Measurements from ENCODE around the gene EDDM13. TPM values are rescaled to one million over a fixed set of nuclear protein-coding genes. Genes with fewer than 3 reads are reported as not detected.
"Not testable (repeated sequence)": the region's sequence is repeated elsewhere in the genome, so short reads cannot be mapped to it uniquely, and the experiment has no call there.

The EDDM13 gene
- total RNA-seq, 1 experiment from 2014 or later, result not detected

DNA sequence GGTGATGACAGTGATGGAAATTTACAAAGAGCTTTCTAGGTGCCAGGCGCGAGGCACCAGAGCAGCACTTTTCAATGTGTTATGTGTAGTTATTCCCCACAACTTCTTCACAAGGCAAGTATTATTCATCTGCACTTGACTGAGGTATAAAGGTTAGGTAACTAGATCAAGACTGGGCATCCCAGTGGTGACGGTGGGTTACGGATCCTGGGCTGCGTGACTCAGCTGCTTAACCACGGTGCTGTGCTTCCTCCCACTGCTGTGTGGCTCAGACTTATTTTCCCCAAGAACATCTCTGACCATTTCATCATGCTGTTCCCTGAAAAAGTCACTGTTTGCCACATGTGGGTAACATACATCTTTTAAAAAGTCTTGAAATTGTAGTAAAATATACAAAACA lies 19.3 kb downstream of the EDDM13 start:
- no peak for DNase-seq (ENCODE audit: low spot score)
- in situ Hi-C loops (cut with HindIII; ENCODE audit: low sequenced_read_pairs), result no loop called here

DNA sequence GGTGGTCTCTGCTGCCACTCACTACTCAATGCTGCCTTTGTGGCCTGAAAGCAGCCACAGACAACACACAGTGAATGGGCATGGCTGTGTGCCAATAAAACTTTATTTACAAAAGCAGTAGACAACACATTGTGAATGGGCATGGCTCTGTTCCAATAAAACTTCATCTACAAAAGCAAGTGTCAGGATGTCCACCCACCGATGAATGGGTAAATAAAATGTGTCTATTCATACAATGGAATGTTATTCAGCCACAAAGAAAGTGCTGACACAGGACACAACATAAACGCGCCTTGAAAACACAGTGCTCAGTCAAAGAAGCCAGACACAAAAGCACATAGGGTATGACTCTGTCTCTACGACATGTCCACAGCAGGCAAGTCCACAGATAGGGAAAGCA lies 22.0 kb downstream of the EDDM13 start:
- DNase-seq (ENCODE audit: low spot score), result no peak
- in situ Hi-C loops (cut with HindIII; ENCODE audit: low sequenced_read_pairs), result no loop called here

DNA sequence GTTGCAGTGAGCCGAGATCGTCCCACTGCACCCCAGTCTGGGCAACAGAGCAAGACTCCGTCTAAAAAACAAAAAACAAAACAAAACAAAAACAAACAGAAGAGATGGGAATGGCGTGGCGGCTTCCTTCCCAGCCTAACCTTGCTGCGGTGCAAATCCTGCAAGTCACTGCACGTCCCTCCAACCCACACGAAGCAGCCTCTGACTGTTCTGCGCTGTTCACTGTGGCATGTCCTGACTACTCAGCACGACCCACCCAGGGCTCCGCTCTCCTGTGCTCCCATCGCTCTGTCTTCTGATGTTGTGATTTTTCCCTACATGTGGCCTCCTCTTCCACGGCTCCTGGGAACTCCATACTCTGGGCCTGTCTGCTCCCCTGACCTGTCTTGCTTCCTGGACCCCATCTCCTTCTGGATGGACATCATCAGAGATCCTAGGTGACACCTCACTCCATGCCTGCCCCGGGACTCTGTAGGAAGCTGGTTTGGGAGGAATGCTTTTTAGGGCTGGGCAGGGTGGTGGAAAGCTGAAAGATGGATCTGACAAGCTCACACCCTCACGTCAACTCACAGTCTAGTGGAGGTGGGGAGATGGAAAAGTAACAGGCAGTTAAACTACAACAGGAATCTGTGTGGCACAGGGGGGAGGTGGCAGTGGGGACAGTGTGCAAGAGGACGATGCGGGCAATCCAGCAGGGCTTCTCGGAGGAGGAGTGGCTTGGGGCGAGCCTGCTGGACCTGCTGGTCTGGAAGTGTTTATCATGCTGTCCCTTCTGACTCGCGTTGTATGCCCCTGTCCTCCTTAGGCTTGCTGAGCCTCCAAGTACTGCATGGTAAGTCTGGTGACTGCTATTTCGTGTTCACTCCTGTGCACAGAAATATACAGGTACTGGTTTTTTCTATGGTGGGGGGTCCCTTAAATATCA lies 23.2 kb downstream of the EDDM13 start:
- in situ Hi-C loops (cut with HindIII; ENCODE audit: low sequenced_read_pairs), result no loop called here
- no peak for DNase-seq (ENCODE audit: low spot score)

- in situ Hi-C loops (cut with HindIII; ENCODE audit: low sequenced_read_pairs), result no loop called here
- DNase-seq (ENCODE audit: low spot score), result no peak
These were observed 24.5 kb downstream of the EDDM13 start for GRCh38 chr19:56297010-56297409.

GRCh38 chr19:56299688-56300087 lies 27.1 kb downstream of the EDDM13 start:
- DNase-seq (ENCODE audit: low spot score), result no peak
- in situ Hi-C loops (cut with HindIII; ENCODE audit: low sequenced_read_pairs), result no loop called here

DNA sequence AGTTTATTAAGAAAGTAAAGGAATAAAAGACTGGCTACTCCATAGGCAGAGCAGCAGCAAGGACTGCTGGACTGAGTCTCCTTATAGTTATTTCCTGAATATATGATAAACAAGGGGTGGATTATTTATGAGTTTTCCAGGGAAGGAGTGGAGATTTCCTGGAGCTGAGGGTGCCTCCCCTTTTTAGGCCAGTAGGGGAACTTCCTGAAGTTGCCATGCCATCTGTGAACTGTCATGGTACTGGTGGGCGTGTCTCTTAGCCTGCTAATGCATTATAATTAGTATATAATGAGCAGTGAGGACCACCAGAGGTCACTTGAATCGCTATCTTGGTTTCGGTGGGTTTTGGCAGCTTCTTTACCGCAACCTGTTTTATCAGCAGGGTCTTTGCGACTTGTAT lies 28.6 kb downstream of the EDDM13 start:
- in situ Hi-C loops (cut with HindIII; ENCODE audit: low sequenced_read_pairs), result no loop called here
- DNase-seq (ENCODE audit: low spot score), result no peak

DNA sequence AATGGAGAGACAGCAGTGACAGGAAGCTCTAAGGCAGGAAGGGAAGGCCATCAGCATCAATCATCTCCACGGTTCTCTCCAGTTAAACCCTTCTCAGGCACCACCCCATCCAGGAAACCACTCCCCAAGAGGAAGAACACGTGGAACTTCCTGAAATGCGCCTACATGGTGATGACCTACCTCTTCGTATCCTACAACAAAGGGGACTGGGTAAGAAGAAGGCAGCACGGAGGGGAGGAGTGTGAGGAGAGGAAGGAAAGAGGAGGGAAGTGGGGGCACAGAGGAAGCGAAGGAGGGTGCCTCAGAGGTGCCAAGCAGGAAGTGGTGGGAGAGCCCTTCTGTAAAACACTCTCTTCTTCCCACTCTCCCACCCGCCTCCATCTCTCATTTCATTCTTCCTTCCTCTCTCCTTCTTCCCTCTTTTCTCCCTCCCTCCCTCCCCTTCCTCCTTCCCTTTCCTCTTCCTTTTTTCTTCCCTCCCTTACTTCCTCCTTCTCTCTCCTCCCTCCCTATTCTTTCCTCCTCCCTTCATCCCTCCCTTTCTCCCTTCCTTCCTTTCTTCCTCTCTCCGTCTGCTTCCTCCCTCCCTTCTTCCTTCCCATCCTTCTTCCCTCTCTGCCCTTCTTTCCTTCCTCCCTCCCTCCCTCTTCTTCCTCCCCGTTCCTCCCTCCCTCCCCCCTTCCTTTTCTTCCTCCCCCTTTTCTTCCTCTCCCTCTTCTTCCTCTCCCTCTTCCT lies 29.5 kb downstream of the EDDM13 start:
- in situ Hi-C loops (cut with HindIII; ENCODE audit: low sequenced_read_pairs), result no loop called here
- DNase-seq (ENCODE audit: low spot score), result no peak

GRCh38 chr19:56304243-56304642 lies 31.7 kb downstream of the EDDM13 start:
- in situ Hi-C loops (cut with HindIII; ENCODE audit: low sequenced_read_pairs), result no loop called here

DNA sequence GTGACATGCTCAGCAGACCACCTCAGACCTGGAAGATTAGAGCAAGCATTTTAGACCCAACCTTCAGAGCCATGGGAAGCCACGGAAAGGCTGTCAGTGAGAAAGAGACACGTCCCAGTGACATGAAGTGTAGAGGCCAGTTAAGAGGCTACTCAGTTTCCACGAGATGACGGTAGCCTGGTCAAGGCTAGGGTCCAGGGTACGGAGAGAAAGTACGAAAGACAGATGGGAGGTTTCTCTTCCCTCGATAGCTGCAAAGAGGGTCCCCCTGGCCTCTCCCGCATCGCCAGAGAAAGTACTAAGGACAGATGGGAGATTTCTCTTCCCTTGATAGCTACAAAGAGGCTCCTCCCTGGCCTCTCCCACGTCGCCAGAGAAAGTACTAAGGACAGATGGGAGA lies 33.5 kb downstream of the EDDM13 start:
- in situ Hi-C loops (cut with HindIII; ENCODE audit: low sequenced_read_pairs), result no loop called here
- DNase-seq (ENCODE audit: low spot score), result no peak

More at GRCh38 chr19:56304243-56304642, 31.7 kb downstream of the EDDM13 start:
- DNase-seq (ENCODE audit: low spot score), result no peak

DNA sequence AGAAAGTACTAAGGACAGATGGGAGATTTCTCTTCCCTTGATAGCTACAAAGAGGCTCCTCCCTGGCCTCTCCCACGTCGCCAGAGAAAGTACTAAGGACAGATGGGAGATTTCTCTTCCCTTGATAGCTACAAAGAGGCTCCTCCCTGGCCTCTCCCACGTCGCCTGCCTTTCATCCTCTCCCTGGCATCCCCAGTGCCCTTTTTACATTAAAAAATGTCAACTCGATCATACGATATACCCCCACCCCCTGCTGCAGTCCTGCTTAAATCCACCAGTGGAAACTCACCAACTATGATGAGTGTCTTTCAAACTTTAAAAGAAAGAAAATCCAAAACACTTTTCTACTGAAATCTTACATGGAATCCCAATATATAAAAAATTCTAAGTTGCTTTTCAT lies 34.5 kb downstream of the EDDM13 start:
- in situ Hi-C loops (cut with HindIII; ENCODE audit: low sequenced_read_pairs); DNase-seq (ENCODE audit: low spot score): not testable (repeated sequence)

- in situ Hi-C loops (cut with HindIII; ENCODE audit: low sequenced_read_pairs), result no loop called here
- no peak for DNase-seq (ENCODE audit: low spot score)
These were observed 36.2 kb downstream of the EDDM13 start for GRCh38 chr19:56308792-56309191.

DNA sequence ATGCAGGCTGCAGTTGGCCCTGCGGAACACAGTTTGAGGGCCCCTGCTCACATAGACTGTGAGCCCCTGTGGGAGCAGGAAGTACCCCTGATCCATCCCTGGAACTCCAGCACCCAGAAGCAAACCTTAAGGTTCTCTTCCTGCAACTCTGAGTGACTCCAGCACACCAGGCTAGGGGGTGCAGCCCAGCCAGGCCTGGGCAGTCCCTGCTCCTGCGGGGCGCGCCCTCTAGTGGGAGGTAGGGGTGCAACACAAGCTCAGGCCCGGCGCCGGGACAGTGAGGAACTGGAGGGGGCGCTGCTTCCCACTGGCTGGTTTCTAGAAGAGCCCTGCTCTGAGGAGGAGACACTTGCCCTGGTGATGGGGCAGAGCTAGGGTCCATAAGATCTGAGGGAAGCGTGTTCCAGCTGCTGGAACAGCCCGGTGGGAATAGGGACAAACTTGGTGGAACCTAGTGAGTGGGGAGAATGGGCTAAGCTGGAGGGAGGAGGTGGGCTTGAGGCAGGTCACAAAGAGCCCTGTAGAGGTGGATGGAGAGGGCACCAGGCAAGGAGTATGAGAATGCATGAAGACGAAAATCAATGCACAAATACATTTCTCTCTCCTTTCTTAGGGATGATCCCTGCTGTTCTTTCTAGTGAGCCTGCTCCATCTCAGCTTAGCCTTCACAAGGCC lies 37.1 kb downstream of the EDDM13 start:
- in situ Hi-C loops (cut with HindIII; ENCODE audit: low sequenced_read_pairs), result no loop called here
- peak; percentile 10 for DNase-seq (ENCODE audit: low spot score)

GRCh38 chr19:56310462-56310861 lies 37.9 kb downstream of the EDDM13 start:
- in situ Hi-C loops (cut with HindIII; ENCODE audit: low sequenced_read_pairs), result no loop called here
- peak; percentile 44 for DNase-seq (ENCODE audit: low spot score)

DNA sequence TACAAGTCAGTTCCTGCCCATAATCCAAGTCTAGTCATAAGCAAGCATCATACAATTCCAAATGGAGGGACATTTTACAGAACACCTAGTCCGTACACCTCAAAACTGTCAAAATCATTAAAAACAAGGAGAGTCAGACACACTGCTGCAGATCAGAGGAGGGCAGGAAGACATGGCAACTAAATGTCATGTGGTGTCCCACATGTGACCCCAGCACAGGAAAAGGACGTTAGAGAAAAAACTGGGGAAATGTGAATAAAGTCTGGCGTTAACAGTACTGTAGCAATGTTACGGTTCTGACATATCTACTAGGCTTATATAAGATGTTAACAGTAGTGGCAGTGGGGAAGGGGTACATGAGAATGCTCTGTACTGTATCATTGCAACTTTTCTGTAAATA lies 39.8 kb downstream of the EDDM13 start:
- no peak for DNase-seq (ENCODE audit: low spot score)
- in situ Hi-C loops (cut with HindIII; ENCODE audit: low sequenced_read_pairs), result no loop called here

DNA sequence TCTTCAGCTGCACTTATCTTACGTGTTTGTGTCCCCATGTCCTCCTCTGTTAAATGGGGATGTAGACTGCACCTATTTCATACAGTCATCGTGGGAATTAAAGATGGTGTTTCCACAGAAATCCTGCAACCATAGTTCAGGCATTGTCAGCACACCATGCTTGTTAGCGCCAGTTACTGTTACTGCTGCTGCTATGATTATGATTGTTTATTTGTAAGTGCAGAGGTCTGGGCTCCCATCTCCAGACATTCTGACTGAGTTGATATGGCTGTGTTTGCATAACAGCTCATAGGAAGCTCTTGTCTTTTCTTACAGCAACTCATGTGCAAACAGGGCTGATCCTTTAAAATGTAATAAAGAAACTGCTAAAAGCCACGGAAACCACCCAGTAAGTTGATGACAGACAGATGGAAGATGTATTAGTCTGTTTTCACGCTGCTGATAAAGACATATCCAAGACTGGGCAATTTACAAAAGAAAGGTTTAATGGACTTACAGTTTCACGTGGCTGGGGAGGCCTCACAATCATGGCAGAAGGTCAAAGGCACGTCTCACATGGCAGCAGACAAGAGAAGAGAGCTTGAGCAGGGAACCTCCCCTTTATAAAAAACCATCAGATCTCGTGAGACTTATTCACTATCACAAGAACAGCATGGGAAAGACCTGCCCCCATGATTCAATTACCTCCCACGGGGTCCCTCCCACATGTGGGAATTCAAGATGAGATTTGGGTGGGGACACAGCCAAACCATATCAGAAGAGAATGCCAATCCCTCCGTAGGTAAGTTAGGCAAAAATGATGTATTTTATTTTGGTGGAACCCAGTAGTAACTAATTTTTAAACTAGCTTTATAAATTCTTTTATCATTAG lies 40.5 kb downstream of the EDDM13 start:
- in situ Hi-C loops (cut with HindIII; ENCODE audit: low sequenced_read_pairs), result no loop called here
- no peak for DNase-seq (ENCODE audit: low spot score)

- DNase-seq (ENCODE audit: low spot score), result no peak
- in situ Hi-C loops (cut with HindIII; ENCODE audit: low sequenced_read_pairs), result no loop called here
These were observed 41.5 kb downstream of the EDDM13 start for GRCh38 chr19:56314018-56314380.

GRCh38 chr19:56314381-56315076 lies 42.0 kb downstream of the EDDM13 start, which contains the start of gene ZSCAN5A:
ZSCAN5A (minus strand) TSS chr19:56314839; CDS start chr19:56225046, 89,793 bp downstream.
- peak; percentile 98 for DNase-seq (ENCODE audit: low spot score)
- in situ Hi-C loops (cut with HindIII; ENCODE audit: low sequenced_read_pairs), result no loop called here

- peak; percentile 99 for DNase-seq (ENCODE audit: low spot score)
- in situ Hi-C loops (cut with HindIII; ENCODE audit: low sequenced_read_pairs), result no loop called here
These were observed 42.7 kb downstream of the EDDM13 start for GRCh38 chr19:56315077-56315828.

Data from G401 (cell line).